Sigmoid colon (tissue), 7 donors: ENCODE data around the gene HTR1D. TPM values are rescaled to one million over a fixed set of nuclear protein-coding genes. Genes with fewer than 3 reads are reported as not detected.
A peak's percentile ranks its signal among the peaks of the same experiment; 100 is the strongest.

ENCODE experiments used
- DNase-seq: peaks from one replicate; pipeline ENCODE4 v3.0.0-alpha.2; 2019
- H3K27ac ChIP-seq, 4 donors: fragments of 200-600 bp; sonication (generic); one replicate each; pipeline ENCODE4 v1.5.1; 2016 to 2019; ENCODE audit warnings: mild to moderate bottlenecking in 1 of 4
- H3K27me3 ChIP-seq, 3 donors: fragments of 200-600 bp; sonication (generic); one replicate each; pipeline ENCODE4 v1.5.1; 2019; ENCODE audit warnings: mild to moderate bottlenecking in 1 of 3
- H3K36me3 ChIP-seq, 4 donors: fragments of 200-600 bp; sonication (generic); one replicate each; pipeline ENCODE4 v1.5.1; 2016 to 2019
- H3K4me1 ChIP-seq, 4 donors: fragments of 200-600 bp; sonication (generic); one replicate each; pipeline ENCODE4 v1.5.1; 2017 to 2019
- H3K4me3 ChIP-seq, 4 donors: fragments of 200-600 bp; sonication (generic); one replicate each; pipeline ENCODE4 v1.5.1; 2017 to 2019; ENCODE audit warnings: mild to moderate bottlenecking in 2 of 4, moderate library complexity in 1 of 4
- H3K9me3 ChIP-seq, 4 donors: fragments of 200-600 bp in 3 of 4; sonication (generic) in 3 of 4; one replicate each; pipeline versions ENCODE4 v1.5.1 to v1.6.1; 2013 to 2019
- EP300 ChIP-seq, 4 donors: sonication (generic); formaldehyde crosslinking; IDR thresholded peaks; one replicate each; pipeline ENCODE4 v1.6.1; 2017; ENCODE audit warnings: antibody characterized with exemption in 4 of 4
- POLR2A ChIP-seq, 2 donors: fragments of 450-650 bp; IDR thresholded peaks; one replicate each; pipeline ENCODE4 v1.6.1; 2016; ENCODE audit warnings: antibody characterized with exemption in 2 of 2, mild to moderate bottlenecking in 2 of 2, moderate library complexity in 2 of 2
- POLR2AphosphoS5 ChIP-seq, 4 donors: sonication (generic); formaldehyde crosslinking; IDR thresholded peaks; one replicate each; pipeline ENCODE4 v1.6.1; 2017; ENCODE audit warnings: antibody characterized with exemption in 4 of 4
- WGBS, 2 donors: extraction: QIAGEN DNeasy Blood & Tissue Kit; methylation state at CpG; one replicate each; pipeline ENCODE4 v1.1.7; 2013; 5-methylcytosine and 5-hydroxymethylcytosine counted together
- intact Hi-C: fragments of 100-400 bp; cut with DNase I; formaldehyde crosslinking; loops from one replicate; pipeline ENCODE4 v1.15.1; 2023
- polyA plus RNA-seq, 3 donors: library from polyadenylated mRNA; stranded (reverse); fragments of 200-250 nt; gene quantifications; one replicate each; pipeline ENCODE4 v1.2.3, GENCODE V29; 2013
- total RNA-seq, 4 donors: library from RNA; depleted of rRNA; stranded (reverse); fragments of >200 nt; gene quantifications; one replicate each; pipeline ENCODE4 v1.1.0, GENCODE V29; 2016
- TF ChIP-seq, protein P1 (sequence below), 4 experiments: fragments of 450-650 bp in 3 of 4; fragments of 200-600 bp in 1 of 4; IDR thresholded peaks; one replicate each; pipeline ENCODE4 v1.5.1; 2016 to 2019; ENCODE audit warnings: antibody characterized with exemption in 4 of 4, mild to moderate bottlenecking in 3 of 4, moderate library complexity in 2 of 4
- donor health status: healthy with polysubstance abuse.
- donor health status: Bipolar disorder and iron deficiency.
- donor health status: healthy.

Gene HTR1D
- total and polyA plus RNA-seq, 7 donors, result 0.13 to 0.46 TPM; not detected in 5

- Histone ChIP-seq H3K9me3 (no peaks in the 10 kb centered on the region), H3K36me3 (no peaks in the 10 kb centered on the region), H3K4me1 (peaks cover 0 to 5% (median 4%) of the 10 kb centered on the region in 4 donors), H3K27ac (no peak overlapping the region), H3K4me3 (no peak overlapping the region), H3K27me3 (peaks cover 5 to 28% (median 10%) of the 10 kb centered on the region in 3 donors)
- WGBS, 2 donors, result 92 to 94% methylated on average over 2 of the region's 2 CpGs
- intact Hi-C loops, result no loop called here
- no peak for DNase-seq
- TF ChIP-seq EP300 (IDR thresholded peaks at IDR 0.05), result no peak
- no peak for TF ChIP-seq POLR2A (IDR thresholded peaks at IDR 0.05)
- TF ChIP-seq POLR2AphosphoS5 (IDR thresholded peaks at IDR 0.05), result no peak
- TF ChIP-seq, protein P1, sequence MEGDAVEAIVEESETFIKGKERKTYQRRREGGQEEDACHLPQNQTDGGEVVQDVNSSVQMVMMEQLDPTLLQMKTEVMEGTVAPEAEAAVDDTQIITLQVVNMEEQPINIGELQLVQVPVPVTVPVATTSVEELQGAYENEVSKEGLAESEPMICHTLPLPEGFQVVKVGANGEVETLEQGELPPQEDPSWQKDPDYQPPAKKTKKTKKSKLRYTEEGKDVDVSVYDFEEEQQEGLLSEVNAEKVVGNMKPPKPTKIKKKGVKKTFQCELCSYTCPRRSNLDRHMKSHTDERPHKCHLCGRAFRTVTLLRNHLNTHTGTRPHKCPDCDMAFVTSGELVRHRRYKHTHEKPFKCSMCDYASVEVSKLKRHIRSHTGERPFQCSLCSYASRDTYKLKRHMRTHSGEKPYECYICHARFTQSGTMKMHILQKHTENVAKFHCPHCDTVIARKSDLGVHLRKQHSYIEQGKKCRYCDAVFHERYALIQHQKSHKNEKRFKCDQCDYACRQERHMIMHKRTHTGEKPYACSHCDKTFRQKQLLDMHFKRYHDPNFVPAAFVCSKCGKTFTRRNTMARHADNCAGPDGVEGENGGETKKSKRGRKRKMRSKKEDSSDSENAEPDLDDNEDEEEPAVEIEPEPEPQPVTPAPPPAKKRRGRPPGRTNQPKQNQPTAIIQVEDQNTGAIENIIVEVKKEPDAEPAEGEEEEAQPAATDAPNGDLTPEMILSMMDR (IDR thresholded peaks at IDR 0.05), result no peak
Observed at GRCh38 chr1:23222331-23222730, 5.0 kb upstream of the HTR1D start.

DNA sequence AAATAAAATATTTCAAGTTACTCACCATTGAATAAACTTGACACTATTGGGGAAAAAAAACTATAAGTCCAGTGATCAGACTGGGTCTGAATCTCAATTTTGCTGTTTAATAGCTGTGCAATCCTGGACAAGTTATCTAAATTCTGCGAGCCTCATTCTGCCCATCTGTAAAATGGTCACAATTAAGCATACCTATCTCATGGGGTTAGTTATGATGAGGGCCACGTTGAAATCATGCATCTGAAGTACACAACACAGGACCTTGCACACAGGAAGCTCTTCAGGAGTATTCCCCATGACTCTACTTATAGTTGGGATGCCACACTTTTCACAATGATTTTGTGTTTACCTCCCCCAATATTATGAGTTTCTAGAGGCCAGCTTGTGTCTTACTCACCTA lies 3.8 kb upstream of the HTR1D start:
- 73 to 84% methylated on average over 2 of the region's 2 CpGs for WGBS, 2 donors
- Histone ChIP-seq H3K4me1 (peaks cover 0 to 15% (median 13%) of the 10 kb centered on the region in 4 donors), H3K27me3 (peaks cover 13 to 40% (median 22%) of the 10 kb centered on the region in 3 donors), H3K36me3 (no peaks in the 10 kb centered on the region), H3K4me3 (no peak overlapping the region), H3K27ac (no peak overlapping the region), H3K9me3 (no peaks in the 10 kb centered on the region)
- intact Hi-C loops, result no loop called here
- no peak for DNase-seq
- TF ChIP-seq, protein P1 (IDR thresholded peaks at IDR 0.05), result no peak
- TF ChIP-seq POLR2AphosphoS5 (IDR thresholded peaks at IDR 0.05) (no peak), EP300 (IDR thresholded peaks at IDR 0.05) (no peak), POLR2A (IDR thresholded peaks at IDR 0.05) (no peak)

- intact Hi-C loops, result no loop called here
- Histone ChIP-seq H3K4me3 (peak overlapping the region in 3 of 4 donors; percentile 11 to 47 (median 46)), H3K4me1 (peaks cover 0 to 15% (median 13%) of the 10 kb centered on the region in 4 donors), H3K27me3 (peaks cover 23 to 73% (median 39%) of the 10 kb centered on the region in 3 donors), H3K36me3 (no peaks in the 10 kb centered on the region), H3K9me3 (no peaks in the 10 kb centered on the region), H3K27ac (no peak overlapping the region)
- DNase-seq, result no peak
- TF ChIP-seq POLR2A (IDR thresholded peaks at IDR 0.05) (no peak), EP300 (IDR thresholded peaks at IDR 0.05) (no peak), POLR2AphosphoS5 (IDR thresholded peaks at IDR 0.05) (no peak)
- TF ChIP-seq, protein P1 (IDR thresholded peaks at IDR 0.05), result peak in 1 of 4 experiments; percentile 41
- 1% methylated on average over 78 of the region's 78 CpGs for WGBS, 2 donors
Observed at GRCh38 chr1:23216771-23217420, 406 bp downstream of the HTR1D start.

DNA sequence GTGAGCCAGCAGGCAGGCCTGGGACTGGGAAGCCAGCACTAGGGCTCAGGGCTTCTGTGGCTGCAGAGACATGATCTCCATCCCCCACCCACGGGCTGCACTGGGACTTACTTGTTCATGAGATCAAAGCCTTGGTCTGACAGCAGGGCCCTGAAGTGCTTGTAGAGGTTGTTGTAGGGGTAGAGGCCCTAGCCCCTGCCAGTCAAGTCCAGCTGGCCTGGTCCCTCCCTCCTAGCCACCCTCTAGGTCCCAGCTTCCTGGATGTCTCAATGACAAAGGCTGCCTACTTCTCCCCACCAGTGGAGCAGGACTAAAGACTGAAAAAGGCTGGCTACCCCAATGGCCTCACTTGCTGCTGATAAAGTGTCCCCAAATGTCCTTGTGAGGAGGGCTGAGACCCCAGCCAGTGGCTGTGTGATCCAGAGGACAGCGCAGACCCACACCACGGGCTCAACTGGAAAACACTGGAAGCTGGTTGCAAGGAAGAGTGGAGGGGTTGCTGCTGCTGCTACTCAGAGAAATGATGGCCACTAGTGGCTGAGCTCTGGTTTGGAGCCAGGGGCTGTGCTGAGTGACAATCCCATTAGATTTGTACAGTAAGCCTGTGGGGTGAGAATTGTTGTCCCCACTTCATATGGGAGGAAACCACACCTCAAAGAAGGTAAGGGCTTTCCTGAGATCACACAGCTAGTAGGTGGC lies 1.4 kb downstream of the HTR1D start:
- 73 to 85% methylated on average over 3 of the region's 3 CpGs for WGBS, 2 donors
- Histone ChIP-seq H3K27me3 (peaks cover 23 to 79% (median 39%) of the 10 kb centered on the region in 3 donors), H3K36me3 (no peaks in the 10 kb centered on the region), H3K4me3 (no peak overlapping the region), H3K9me3 (no peaks in the 10 kb centered on the region), H3K4me1 (peaks cover 0 to 15% (median 13%) of the 10 kb centered on the region in 4 donors), H3K27ac (no peak overlapping the region)
- TF ChIP-seq EP300 (IDR thresholded peaks at IDR 0.05) (no peak), POLR2AphosphoS5 (IDR thresholded peaks at IDR 0.05) (no peak), POLR2A (IDR thresholded peaks at IDR 0.05) (no peak)
- TF ChIP-seq, protein P1 (IDR thresholded peaks at IDR 0.05), result no peak
- intact Hi-C loops, result no loop called here
- DNase-seq, result no peak
